SU-DHL-6 (cell line): ENCODE measurements around the gene FARS2.

Experiments used
- CTCF ChIP-seq: fragments of 200-600 bp; sonication (generic); IDR thresholded peaks from one replicate; pipeline ENCODE4 v1.5.1; 2017; ENCODE audit warnings: antibody characterized with exemption, mild to moderate bottlenecking, low read length, moderate library complexity; ENCODE audit not compliant: insufficient read depth, poor library complexity, severe bottlenecking
- EZH2phosphoT487 ChIP-seq: fragments of 200-600 bp; sonication (generic), shearing (Covaris generic); conservative IDR thresholded peaks from 2 replicates; pipeline ENCODE4 v1.6.1; 2018; ENCODE audit warnings: mild to moderate bottlenecking, antibody characterized with exemption, low read length, moderate library complexity, mixed read lengths

GRCh38 chr6:5657684-5658430 is 396.5 kb downstream of the FARS2 start:
- TF ChIP-seq CTCF: no peak
- no peak for TF ChIP-seq EZH2phosphoT487
